HK-2 (cell line): ENCODE results near the gene ELOVL2.

Experiments
- DNase-seq: peaks from one replicate; pipeline ENCODE4 v3.0.0-alpha.2; 2018; ENCODE audit not compliant: unreplicated experiment

ELOVL2 gene

GRCh38 chr6:11056871-11057270 lies 12.8 kb upstream of the ELOVL2 start:
- no peak for DNase-seq

- DNase-seq = no peak
Observed at GRCh38 chr6:11055127-11055627, 11.1 kb upstream of the ELOVL2 start.

- DNase-seq = no peak
Observed at GRCh38 chr6:11054722-11055121, 10.6 kb upstream of the ELOVL2 start.

DNA sequence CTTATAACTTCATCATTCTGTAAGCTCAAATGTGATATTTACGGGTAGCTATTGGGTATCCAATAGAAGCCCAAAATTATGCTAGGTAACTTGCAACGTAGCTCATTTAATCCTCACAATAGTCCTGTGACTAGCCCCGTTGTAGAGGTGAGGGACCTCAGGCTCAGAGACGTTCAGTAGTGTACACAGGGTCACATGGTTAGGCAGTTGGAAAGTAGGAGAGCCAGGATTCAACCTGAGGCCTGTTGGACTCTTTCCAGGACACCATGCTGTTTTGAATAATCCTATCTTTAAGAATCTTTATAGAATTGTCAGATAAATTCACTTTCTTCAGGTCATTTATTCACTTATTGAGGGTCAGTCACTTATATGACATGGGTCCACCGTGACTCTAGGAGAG lies 9.2 kb upstream of the ELOVL2 start:
- DNase-seq = no peak

DNA sequence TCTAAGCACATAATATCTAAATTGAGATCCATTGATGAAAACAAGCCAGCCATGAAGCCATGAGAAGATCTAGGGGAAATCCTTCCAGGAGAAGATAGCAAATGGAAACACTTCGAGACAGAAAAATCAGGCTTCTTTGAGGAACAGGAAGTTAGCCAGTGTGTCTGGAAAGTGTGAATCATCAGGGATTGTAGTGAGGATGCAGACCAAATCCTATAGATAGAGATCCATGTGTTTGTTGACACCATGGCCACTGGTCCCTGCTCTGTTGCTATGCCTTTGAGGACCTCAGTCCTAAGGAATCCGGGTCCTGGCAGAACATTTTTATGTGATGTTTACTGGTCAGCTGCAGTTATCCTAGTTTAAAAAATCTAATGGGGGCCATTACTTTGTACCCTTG lies 6.6 kb upstream of the ELOVL2 start:
- no peak for DNase-seq

DNA sequence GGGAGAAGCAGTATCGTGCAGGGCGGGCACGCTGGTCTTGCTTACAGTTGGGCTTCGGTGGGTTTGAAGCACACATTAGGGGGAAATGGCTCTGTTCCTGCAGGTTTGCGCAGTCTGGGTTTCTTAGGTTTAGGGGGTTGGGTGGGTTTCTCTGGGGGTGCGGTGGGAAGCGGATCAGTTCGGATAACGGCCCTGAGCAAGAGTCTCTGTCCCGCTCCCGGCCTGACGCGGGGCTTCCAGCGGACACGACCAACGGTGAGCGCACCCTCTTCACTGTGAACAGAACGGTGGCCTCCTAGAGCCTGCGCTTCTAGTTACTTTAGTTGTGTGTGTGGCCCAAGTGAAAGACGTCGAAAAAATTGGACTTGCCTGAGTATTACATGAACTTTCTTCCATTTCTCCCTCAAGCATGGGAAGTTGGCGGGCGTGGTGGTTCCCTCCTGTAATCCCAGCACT lies 635 bp upstream of the ELOVL2 start:
- DNase-seq = no peak

DNA sequence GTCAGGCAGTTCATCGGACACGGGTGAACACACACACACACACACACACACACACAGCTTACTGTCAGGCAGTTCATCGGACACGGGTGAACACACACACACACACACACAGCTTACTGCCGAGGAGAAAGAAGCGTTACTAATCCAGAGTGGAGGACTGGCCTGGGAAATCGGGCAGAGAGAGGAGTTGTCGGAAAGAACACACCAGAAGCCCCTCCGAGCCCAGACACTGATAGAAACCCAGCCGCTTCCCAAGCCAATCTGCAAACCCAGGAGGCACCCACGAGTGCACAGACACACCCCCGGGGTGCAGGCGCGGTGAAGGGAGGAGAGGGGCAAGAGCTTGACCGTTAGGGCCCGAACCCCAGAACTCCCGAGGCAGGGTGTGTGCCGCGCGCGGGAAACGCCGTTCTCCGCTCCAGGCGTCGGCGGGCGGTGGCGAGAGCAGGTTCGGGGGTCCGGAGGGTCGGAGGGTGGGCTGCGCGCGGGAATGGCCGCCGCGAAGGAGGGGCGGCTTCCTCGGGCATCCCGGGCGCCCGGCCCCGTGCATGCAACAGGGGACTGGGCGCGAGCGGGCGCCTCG lies 636 bp downstream of the ELOVL2 start:
- DNase-seq = peak; percentile 48

DNA sequence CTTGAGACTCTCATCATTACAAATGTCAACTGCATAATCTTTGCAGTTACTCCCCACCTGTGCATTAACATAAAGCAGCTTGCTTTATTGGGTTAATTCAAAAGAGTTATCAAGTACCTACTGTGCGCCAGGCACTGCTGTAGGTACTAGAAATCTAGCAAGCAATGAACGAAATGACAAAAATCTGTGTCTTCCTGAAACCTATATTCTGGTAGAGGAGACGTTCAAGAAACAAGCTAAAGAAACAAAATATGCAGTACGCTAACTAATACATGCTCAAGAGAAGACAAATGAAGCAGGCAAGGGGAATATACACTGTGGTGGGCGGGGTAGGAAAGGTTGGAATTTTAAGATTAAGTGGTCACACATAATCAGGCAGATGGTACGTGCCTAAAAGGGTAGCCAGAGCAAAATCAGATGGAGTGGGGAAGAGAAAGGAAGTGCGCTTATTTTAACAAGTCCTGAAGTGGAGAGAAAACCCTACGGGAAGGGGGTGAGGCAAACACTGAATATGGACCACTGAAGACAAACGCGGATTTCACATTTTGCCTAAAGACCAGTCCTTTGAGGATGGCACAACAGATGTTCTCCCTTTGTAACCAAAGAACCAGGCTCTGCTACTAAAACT lies 1.2 kb downstream of the ELOVL2 start:
- no peak for DNase-seq

DNA sequence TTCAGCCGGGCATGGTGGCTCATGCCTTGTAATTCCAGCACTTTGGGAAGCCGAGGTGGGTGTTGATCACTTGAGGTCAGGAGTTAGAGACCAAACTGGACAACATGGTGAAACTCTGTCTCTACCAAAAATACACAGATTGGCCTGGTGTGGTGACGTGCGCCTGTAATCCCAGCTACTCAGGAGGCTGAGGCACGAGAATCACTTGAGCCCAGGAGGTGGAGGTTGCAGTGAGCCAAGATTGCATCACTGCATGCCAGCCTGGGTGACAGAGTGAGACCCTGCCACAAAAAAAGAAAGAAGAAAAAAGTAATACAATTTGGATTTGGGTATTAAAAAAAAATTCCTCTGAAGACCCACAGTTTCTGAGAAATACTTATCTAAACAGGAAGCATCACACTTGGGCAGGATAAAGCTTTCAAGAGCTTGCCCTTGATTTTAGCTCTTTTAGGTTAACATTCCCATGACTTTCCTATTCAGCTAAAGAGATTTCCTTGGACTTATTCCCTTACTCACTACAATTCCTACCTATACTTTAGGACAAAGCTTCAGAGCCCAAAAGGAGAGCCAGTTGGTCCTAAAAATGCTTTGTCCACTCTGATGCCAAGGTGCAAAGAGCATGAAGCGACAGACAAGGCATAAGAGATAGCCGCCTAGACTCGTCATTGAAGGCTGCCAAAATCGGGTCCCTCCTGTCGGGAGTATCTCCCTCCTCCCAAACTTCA lies 1.9 kb downstream of the ELOVL2 start:
- DNase-seq = no peak

- DNase-seq = no peak
Observed at GRCh38 chr6:11040134-11040533, 4.0 kb downstream of the ELOVL2 start.

DNA sequence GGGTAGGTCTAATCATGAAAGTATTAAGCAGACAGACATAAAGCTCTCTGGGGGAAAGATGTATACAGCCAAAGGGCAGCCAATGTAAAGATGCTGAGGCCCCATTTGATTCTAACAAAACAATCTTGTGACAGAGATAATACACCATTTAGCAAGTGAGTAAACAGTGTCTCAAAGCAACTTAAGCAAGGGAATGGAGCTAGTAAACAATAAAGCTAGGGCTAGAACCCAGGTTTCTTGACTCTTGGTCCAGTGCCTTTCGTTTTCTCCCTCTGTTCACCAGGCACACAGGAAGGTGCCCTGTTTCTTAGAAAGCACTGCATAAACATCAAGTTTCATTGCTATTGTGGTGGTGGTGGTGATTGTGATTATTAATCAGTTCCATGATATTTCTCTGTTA lies 5.1 kb downstream of the ELOVL2 start:
- DNase-seq = no peak

DNA sequence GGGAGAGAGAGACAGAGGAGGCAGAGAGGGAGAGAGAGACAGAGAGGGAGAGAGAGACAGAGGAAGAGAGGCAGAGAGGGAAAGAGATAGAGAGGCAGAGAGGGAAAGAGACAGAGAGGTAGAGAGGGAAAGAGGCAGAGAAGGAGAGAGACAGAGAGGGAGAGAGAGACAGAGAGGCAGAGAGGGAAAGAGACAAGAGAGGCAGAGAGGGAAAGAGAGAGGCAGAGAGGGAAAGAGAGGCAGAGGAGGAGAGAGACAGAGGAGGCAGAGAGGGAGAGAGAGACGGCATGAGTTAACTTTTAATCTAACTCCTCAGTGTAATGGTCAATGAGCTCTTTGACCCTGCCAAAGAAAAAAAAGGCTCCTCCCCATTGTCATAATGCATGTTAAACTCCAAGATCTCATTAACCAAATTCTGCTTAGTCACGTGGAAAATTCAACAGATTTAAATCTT lies 7.1 kb downstream of the ELOVL2 start:
- no peak for DNase-seq

- no peak for DNase-seq
Observed at GRCh38 chr6:11036351-11036740, 7.8 kb downstream of the ELOVL2 start.

DNA sequence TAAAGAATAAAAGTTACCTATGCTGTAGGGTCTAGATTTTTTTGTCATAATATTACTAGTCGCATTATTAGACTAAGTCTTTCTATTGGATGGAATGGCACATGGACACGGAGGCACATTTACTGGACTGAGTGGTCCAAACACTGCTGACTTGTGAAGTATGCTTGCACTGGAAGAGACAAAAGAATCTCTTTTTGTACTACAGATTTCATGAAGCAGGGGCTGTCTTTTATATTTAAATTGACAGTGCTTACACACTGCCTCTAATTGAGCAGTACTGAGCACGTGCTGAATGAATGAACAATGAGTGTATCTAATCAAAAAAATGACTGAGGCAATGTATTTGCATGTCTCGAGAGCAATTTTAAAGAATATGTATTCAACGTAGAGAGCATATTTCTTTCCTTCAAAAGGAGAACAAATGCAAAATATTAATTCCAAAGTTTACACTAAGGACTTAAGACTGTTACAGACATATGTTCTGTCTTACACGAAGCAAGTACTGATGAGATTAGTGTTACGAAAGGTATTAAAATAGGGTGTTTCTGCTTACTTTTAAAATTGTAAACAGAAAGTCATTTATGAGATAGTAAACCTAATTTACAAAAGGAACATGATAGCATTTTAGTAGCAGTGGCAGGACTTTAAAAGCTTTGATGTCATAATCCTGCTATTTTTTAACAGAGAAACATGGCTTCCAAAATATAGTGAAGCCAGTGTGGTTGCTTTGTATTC lies 8.3 kb downstream of the ELOVL2 start:
- no peak for DNase-seq

DNA sequence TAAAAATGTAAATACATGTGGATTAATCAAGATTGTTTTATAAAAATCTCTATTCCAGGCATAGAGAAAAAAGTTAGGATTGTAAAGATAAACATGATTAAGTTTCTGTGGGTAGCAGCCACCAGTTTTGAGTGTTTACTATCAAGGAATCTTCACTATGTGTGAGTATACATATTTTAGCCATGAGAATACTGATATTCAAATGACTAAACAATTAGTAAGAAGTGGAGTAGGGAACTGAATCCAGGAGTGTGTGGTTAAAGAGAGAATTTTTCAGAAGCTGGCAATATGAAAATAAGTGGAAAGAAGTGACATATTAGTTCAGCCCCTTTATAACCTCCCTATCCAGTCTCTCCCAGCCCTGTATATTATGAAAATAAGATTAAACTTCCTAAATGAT lies 10.3 kb downstream of the ELOVL2 start:
- no peak for DNase-seq

DNA sequence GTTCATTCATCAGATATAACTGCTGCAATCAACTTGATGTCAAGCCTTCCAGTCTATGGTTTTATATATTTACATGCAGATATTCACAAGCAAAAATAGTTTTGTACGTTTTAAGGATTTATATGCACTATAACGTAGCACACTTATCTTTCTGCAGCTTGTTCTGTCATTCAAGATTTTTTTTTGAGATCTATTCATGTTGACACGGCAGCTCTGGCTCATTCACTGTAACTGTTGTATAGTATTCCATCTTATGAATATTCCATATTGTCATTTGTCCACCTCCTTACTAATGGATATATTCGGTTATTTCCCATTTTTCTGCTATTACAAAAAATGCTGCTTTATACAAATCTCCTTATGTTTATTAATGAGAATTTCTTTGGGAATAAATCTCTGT lies 13.2 kb downstream of the ELOVL2 start:
- no peak for DNase-seq

DNA sequence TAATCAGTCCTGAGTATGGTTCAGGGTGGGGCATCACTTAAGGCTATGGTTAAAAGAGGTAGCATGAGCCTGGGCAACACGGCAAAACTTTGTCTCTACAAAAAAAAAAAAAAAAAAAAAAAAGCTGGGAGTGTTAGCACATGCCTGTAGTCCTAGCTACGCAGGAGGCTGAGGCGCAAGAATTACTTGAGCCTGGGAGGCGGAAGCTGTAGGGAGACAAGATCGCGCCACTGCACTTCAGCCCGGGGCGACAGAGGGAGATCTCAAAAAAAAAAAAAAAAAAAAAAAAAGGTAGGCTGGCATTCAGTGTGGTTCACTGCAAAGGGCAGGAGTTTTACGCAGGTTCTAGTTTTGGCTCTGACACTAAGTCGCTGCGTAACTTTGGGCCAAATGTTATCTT lies 15.1 kb downstream of the ELOVL2 start:
- no peak for DNase-seq

- no peak for DNase-seq
Observed at GRCh38 chr6:11027565-11028110, 16.5 kb downstream of the ELOVL2 start.

GRCh38 chr6:11025921-11026635 lies 18.0 kb downstream of the ELOVL2 start:
- no peak for DNase-seq

DNA sequence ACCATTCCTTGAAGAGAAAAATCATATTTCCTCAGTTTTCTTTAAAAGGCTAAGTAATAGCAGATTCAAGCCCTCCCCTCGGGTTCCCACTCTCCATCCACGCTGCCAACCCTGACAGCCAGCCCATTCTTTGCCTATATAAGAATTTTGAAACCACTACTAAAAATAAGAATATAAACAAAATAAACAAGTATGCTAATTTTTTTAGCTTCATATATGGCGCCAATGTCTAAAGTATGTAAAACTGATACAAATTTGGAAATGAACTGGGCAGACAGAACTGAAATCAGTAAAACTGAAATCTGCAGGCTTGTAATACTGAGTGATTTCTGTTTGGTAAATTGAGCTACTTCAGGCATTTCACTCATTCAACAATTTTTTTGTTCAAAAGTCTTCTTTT lies 19.0 kb downstream of the ELOVL2 start:
- DNase-seq = no peak

DNA sequence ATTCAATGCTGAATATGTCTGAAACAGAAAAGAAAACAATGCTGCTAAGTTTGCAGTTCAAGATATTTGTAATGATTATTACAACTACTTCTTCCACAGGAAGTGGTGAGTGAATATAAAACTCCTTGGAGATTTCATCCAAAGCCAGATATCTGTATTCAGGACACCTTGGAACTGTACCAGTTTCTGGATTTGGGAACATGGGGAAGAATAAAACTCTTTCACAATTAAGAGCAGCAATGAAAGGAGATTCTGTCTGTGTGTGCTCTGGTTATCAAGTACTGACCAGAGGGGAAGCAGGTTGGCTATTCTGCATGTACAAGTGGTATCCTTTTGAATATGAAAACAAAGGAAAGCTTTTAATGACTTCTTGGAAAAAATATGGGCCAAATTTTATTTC lies 21.1 kb downstream of the ELOVL2 start:
- no peak for DNase-seq
